Neural progenitor cell (in vitro differentiated cells): ENCODE results near the gene MIGA1. TPM values are rescaled to one million over a fixed set of nuclear protein-coding genes. Genes with fewer than 3 reads are reported as not detected.

Experiments
- DNase-seq: peaks from one replicate; pipeline ENCODE4 v3.0.0-alpha.2; 2016; ENCODE audit warnings: low spot score
- H2AFZ ChIP-seq: fragments of 200-600 bp; sonication (generic); replicated peaks from 2 replicates; pipeline ENCODE4 v1.6.1; 2016; ENCODE audit warnings: antibody characterized with exemption
- H3F3A ChIP-seq: fragments of 200-600 bp; sonication (generic); 2 replicates; pipeline ENCODE4 v1.6.1; 2016; ENCODE audit warnings: antibody characterized with exemption, low read depth
- H3K27ac ChIP-seq: fragments of 200-600 bp; sonication (generic); 2 replicates; pipeline ENCODE4 v1.5.1; 2016; ENCODE audit warnings: mild to moderate bottlenecking
- H3K27me3 ChIP-seq: fragments of 200-600 bp; sonication (generic); 2 replicates; pipeline ENCODE4 v1.6.1; 2016; ENCODE audit warnings: mild to moderate bottlenecking, moderate library complexity
- H3K36me3 ChIP-seq: fragments of 200-600 bp; sonication (generic); 2 replicates; pipeline ENCODE4 v1.5.1; 2016
- H3K4me1 ChIP-seq: fragments of 200-600 bp; sonication (generic); 2 replicates; pipeline ENCODE4 v1.6.1; 2016; ENCODE audit warnings: mixed run types
- H3K4me2 ChIP-seq: fragments of 200-600 bp; sonication (generic); 2 replicates; pipeline ENCODE4 v1.6.1; 2016
- H3K4me3 ChIP-seq: fragments of 200-600 bp; sonication (generic); 2 replicates; pipeline ENCODE4 v1.5.1; 2016
- H3K79me2 ChIP-seq: fragments of 200-600 bp; sonication (generic); 2 replicates; pipeline ENCODE4 v1.6.1; 2016; ENCODE audit warnings: low read depth
- H3K9ac ChIP-seq: fragments of 200-600 bp; sonication (generic); 2 replicates; pipeline ENCODE4 v1.6.1; 2016
- H3K9me3 ChIP-seq: fragments of 200-600 bp; sonication (generic); 2 replicates; pipeline ENCODE4 v1.5.1; 2016; ENCODE audit warnings: low read depth
- H4K20me1 ChIP-seq: fragments of 200-600 bp; sonication (generic); 2 replicates; pipeline ENCODE4 v1.6.1; 2016; ENCODE audit warnings: low read depth
- H3K27ac Mint-ChIP-seq: 3 replicates; pipeline ENCODE4 v1.8.0; 2021; ENCODE audit warnings: mixed read lengths
- H3K27me3 Mint-ChIP-seq: 2 replicates; pipeline ENCODE4 v1.8.0; 2022; ENCODE audit warnings: low read depth, mild to moderate bottlenecking, inconsistent platforms, moderate library complexity, mixed read lengths; ENCODE audit not compliant: insufficient read depth
- H3K36me3 Mint-ChIP-seq: 3 replicates; pipeline ENCODE4 v1.8.0; 2021; ENCODE audit warnings: mixed read lengths
- H3K4me1 Mint-ChIP-seq: 3 replicates; pipeline ENCODE4 v1.8.0; 2021; ENCODE audit warnings: mixed read lengths
- H3K4me3 Mint-ChIP-seq: 3 replicates; pipeline ENCODE4 v1.8.0; 2021; ENCODE audit warnings: mild to moderate bottlenecking, moderate library complexity, mixed read lengths
- H3K9me3 Mint-ChIP-seq: 3 replicates; pipeline ENCODE4 v1.8.0; 2020; ENCODE audit warnings: mixed read lengths
- EZH2 ChIP-seq: fragments of 200-600 bp; sonication (generic); IDR thresholded peaks from 2 replicates; pipeline ENCODE4 v1.6.1; 2017; ENCODE audit warnings: antibody characterized with exemption, mild to moderate bottlenecking, moderate library complexity
- EZH2phosphoT487 ChIP-seq: fragments of 200-600 bp; sonication (generic); IDR thresholded peaks from 2 replicates; pipeline ENCODE4 v1.6.1; 2017; ENCODE audit warnings: antibody characterized with exemption
- total RNA-seq: library from RNA; depleted of rRNA; stranded (reverse); fragments of >200 nt; gene quantifications from 2 replicates; pipeline ENCODE4 v1.2.3, GENCODE V29; 2015; ENCODE audit warnings: low replicate concordance
- TF ChIP-seq, protein P1 (sequence below): fragments of 200-600 bp; sonication (generic); IDR thresholded peaks from 2 replicates; pipeline ENCODE4 v1.5.1; 2017; ENCODE audit warnings: antibody characterized with exemption, mild to moderate bottlenecking

MIGA1 gene
- total RNA-seq, 1 donor from 2014 or later, result 12.6 TPM

DNA sequence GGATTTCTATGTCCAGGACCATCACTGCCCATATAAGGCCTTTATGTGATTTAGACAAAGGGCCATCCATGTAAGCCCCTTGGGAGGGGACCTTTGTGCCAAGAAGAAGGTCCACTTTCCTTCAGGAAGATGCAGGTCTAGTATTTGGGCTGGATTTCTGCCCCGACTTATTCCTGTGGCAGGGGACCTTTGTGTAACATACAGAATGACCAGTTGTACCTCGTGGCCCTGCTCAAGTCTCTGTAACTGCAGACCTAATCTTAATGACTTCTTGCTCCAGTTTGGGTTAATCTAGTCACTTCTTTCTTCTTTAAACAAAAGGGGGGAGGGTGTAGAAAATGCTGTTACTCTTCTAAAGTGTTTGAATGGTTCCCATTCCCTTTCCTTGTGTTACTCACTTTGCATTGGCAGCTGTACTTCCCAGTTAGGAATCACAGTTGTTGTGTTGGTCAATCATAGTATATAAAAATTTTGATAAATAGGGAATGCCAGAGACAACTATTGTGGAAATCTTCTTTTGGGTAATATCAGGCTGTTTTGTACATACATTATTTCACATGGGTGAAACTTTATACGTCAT is 54.2 kb downstream of the MIGA1 start:
- Histone ChIP-seq H3K36me3 (no peaks in the 10 kb centered on the region), H3K79me2 (no peaks in the 10 kb centered on the region), H2AFZ (no peak overlapping the region), H3K4me3 (no peak overlapping the region), H3K9ac (no peak overlapping the region), H4K20me1 (no peaks in the 10 kb centered on the region), H3F3A (no peaks in the 10 kb centered on the region), H3K4me1 (peaks cover 12% of the 10 kb centered on the region), H3K9me3 (no peaks in the 10 kb centered on the region), H3K4me2 (no peak overlapping the region), H3K27ac (peak overlapping the region; percentile 33), H3K27me3 (no peaks in the 10 kb centered on the region)
- Mint-ChIP-seq H3K4me3 (no peak overlapping the region), H3K4me1 (no peaks in the 10 kb centered on the region), H3K27me3 (no peaks in the 10 kb centered on the region), H3K36me3 (no peaks in the 10 kb centered on the region), H3K27ac (no peak overlapping the region), H3K9me3 (no peaks in the 10 kb centered on the region)
- TF ChIP-seq EZH2 (no peak), EZH2phosphoT487 (no peak)
- TF ChIP-seq, protein P1, sequence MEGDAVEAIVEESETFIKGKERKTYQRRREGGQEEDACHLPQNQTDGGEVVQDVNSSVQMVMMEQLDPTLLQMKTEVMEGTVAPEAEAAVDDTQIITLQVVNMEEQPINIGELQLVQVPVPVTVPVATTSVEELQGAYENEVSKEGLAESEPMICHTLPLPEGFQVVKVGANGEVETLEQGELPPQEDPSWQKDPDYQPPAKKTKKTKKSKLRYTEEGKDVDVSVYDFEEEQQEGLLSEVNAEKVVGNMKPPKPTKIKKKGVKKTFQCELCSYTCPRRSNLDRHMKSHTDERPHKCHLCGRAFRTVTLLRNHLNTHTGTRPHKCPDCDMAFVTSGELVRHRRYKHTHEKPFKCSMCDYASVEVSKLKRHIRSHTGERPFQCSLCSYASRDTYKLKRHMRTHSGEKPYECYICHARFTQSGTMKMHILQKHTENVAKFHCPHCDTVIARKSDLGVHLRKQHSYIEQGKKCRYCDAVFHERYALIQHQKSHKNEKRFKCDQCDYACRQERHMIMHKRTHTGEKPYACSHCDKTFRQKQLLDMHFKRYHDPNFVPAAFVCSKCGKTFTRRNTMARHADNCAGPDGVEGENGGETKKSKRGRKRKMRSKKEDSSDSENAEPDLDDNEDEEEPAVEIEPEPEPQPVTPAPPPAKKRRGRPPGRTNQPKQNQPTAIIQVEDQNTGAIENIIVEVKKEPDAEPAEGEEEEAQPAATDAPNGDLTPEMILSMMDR, result no peak
- DNase-seq, result peak; percentile 14

- Histone ChIP-seq H3K36me3 (no peaks in the 10 kb centered on the region), H3K27ac (no peak overlapping the region), H3K4me2 (no peak overlapping the region), H3F3A (no peaks in the 10 kb centered on the region), H3K4me1 (peaks cover 12% of the 10 kb centered on the region), H3K79me2 (no peaks in the 10 kb centered on the region), H3K27me3 (no peaks in the 10 kb centered on the region), H3K9me3 (no peaks in the 10 kb centered on the region), H4K20me1 (no peaks in the 10 kb centered on the region), H3K9ac (no peak overlapping the region), H3K4me3 (no peak overlapping the region), H2AFZ (no peak overlapping the region)
- TF ChIP-seq EZH2phosphoT487 (no peak), EZH2 (no peak)
- TF ChIP-seq, protein P1, result no peak
- Mint-ChIP-seq H3K36me3 (no peaks in the 10 kb centered on the region), H3K27me3 (no peaks in the 10 kb centered on the region), H3K4me3 (no peak overlapping the region), H3K9me3 (no peaks in the 10 kb centered on the region), H3K27ac (no peak overlapping the region), H3K4me1 (no peaks in the 10 kb centered on the region)
- DNase-seq, result no peak
Measured at GRCh38 chr1:77834771-77835334, 55.4 kb downstream of the MIGA1 start.

DNA sequence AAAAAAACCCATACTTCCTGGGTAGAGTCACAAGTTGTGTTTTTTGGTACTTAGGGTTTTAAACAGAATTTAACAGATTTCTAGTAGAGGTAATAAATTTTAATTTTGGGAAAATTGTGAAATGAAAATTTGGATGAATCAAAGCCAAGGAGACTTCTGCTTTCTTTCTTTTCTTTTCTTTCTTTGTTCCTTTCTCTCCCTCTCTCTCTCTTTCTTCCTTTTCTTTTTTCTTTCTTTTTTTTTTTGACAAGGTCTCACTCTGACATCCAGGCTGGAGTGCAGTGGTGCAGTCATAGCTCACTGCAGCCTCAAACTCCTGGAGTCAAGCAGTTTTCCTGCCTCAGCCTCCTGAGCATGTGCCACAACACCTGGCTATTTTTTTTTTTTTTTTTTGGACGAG is 62.1 kb downstream of the MIGA1 start:
- Mint-ChIP-seq H3K4me3 (no peak overlapping the region), H3K36me3 (no peaks in the 10 kb centered on the region), H3K4me1 (no peaks in the 10 kb centered on the region), H3K27me3 (no peaks in the 10 kb centered on the region), H3K9me3 (no peaks in the 10 kb centered on the region), H3K27ac (no peak overlapping the region)
- no peak overlapping the region for H3K27ac ChIP-seq
- no peak overlapping the region for H3K4me2 ChIP-seq
- H3F3A ChIP-seq, result no peaks in the 10 kb centered on the region
- H4K20me1 ChIP-seq, result no peaks in the 10 kb centered on the region
- no peaks in the 10 kb centered on the region for H3K9me3 ChIP-seq
- H3K36me3 ChIP-seq, result peaks cover 3% of the 10 kb centered on the region
- H3K79me2 ChIP-seq, result no peaks in the 10 kb centered on the region
- no peak overlapping the region for H3K9ac ChIP-seq
- no peak overlapping the region for H3K4me3 ChIP-seq
- H3K4me1 ChIP-seq, result no peaks in the 10 kb centered on the region
- H3K27me3 ChIP-seq, result no peaks in the 10 kb centered on the region
- DNase-seq, result no peak
- TF ChIP-seq, protein P1, result no peak
- no peak for TF ChIP-seq EZH2phosphoT487
- no peak for TF ChIP-seq EZH2
- no peak overlapping the region for H2AFZ ChIP-seq
